Measurements from ENCODE around the gene TEX19.

Gene TEX19, protein sequence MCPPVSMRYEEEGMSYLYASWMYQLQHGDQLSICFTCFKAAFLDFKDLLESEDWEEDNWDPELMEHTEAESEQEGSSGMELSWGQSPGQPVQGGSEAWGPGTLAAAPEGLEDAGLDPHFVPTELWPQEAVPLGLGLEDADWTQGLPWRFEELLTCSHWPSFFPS

DNA sequence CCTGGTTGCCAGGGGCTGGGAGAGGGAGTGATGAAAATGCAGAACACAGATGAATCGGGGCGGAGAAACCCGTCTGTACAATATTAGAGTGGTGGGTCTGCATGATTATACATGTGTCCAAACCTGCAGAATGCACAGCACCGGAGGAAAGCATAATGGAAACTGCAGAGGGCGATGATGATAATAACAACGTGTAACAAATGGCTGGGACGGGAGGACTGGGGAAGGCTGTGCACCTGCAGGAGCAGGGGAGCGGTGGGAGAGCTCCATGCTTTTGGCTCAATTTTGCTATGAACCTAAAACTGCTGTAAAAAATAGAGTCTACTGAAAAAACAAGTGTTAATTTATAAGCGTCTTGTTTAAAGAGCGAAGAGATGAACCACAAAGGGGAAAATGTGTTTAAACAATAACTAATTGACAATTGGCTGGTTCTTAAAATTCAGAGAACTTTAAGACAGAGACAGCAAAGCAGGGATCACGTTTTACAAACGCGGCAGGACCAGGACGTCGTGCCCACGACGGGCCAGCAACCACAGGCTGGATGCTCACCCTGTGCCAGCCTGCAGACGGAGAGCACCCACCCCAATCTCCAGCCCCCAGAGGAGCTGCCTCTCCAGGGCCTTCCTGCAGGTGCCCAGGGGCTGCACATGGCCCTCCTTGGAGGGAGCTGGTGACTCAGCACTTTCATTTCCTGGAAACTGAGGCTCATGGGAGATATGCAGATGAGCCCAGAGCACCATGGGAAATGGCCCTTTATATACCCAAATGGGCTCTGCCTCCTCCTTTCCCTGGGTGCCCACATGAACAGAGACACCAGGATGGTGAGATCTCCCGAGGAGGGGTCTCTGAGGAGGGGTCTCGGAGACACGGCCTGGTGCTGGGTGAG, at the start of gene TEX19:
Gene TEX19 (plus strand): TSS at position 783 of the 886 bp plus-strand sequence. CDS start 2,904 bp downstream, outside the sequence.
- DNase-seq = no peak

DNA sequence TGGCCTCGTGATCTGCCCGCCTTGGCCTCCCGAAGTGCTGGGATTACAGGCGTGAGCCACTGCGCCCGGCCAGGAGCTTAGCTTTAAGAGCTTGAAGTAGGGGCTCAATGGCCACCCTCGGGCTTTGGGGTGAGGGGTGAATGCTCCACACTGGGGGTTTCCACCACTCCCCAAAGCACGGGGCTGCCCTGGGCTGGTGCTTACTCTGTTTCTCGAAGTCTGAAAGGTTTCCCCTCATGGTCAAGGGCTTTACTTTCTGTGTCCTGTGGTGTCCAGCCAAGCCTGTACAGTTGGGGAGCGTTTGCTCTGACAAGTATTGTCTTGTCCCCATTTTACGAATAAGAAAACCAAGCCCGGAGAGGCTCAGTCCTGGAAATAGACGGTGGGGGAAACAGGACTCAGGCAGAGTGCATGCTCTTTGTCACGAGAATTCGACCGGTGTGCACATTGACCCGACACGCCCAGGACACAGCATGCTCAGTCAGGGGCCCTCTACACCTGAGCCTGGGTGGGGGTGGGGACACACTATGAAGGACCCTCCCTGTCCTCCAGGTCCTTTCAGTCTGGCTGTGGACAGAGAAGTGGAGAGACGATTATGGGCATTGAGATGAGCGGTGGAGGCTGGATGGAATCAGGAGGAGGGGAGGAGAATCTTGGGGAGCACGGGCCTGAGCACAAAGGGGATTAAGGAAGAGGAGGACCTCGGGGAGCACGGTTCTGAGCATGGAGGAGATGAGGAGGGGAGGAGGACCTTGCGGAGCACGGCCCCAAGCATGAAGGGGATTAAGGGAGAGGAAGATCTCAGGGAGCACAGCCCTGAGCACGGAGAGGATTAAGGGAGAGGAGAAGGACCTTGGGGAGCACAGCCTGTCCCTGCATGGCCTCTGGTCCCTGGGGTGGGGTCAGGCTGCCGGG, 49.1 kb upstream of the TEX19 start:
- no peak for DNase-seq

DNA sequence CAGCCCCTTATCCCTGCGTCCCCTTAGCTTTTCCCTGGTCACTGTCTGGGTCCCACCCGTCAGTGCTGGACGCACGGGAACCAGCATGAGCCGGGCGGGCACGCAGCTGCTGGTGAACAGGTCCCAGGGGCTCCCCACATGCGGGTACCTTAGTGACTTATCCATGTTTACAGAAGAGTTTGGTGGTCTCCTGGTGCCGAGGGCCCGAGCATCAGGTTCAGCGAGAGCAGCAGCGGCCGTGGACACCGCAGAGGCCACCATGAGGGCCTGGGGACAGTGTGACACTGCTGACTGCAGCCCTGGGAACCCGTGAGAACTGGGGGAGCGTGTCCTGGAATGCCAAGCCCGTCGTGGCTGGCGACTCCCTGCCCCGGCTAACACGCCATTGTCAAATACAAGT, 48.2 kb upstream of the TEX19 start:
- DNase-seq = no peak

DNA sequence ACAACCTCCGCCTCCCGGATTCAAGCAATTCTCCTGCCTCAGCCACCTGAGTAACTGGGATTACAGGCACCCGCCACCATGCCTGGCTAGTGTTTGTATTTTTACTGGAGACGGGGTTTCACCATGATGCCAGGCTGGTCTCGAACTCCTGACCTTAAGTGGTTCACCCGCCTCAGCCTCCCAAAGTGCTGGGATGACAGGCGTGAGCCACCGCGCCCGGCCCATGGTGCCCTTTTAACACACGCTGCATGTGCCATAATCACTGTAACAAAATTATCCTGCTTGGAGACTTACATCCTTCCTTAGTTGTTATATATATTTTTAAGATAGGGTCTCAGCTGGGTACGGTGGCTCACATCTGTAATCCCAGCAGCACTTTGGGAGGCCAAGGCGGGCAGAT, 47.1 kb upstream of the TEX19 start:
- no peak for DNase-seq

DNA sequence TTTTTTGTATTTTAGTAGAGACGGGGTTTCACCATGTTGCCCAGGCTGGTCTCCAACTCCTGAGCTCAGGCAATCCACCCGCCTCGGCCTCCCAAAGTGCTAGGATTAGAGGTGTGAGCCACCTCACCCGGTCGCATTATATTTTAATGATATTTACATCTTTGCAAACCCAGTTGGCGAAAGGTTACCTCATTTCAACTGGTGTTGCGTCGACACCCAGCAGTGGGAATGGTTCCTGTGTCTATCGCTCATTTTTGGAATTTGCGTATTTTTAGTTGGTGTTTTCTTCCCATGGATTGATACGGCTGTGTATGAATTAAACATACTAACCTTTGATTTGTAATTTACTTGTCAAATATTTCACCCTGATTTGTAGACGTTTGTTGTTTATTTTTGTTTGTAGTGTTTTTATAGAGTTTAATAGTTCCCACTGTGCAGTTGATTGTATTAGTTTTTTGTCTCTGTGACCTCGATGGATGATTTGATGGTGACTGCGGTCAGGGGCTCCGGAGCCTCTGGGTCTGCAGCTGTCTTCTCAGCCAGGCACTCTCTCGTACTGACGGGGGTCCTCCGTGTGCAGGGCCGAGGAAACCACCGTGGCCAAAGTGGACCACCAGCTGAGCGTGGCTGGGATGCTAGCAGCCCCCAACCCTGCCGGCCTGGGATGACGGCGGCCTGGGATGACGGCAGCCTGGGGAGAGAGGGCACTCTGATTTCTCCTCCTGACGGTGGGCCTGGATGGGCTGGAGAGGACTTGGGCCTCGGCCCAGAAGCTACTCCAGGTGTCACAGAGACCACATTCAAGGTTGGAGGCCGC, 45.6 kb upstream of the TEX19 start:
- DNase-seq = no peak

DNA sequence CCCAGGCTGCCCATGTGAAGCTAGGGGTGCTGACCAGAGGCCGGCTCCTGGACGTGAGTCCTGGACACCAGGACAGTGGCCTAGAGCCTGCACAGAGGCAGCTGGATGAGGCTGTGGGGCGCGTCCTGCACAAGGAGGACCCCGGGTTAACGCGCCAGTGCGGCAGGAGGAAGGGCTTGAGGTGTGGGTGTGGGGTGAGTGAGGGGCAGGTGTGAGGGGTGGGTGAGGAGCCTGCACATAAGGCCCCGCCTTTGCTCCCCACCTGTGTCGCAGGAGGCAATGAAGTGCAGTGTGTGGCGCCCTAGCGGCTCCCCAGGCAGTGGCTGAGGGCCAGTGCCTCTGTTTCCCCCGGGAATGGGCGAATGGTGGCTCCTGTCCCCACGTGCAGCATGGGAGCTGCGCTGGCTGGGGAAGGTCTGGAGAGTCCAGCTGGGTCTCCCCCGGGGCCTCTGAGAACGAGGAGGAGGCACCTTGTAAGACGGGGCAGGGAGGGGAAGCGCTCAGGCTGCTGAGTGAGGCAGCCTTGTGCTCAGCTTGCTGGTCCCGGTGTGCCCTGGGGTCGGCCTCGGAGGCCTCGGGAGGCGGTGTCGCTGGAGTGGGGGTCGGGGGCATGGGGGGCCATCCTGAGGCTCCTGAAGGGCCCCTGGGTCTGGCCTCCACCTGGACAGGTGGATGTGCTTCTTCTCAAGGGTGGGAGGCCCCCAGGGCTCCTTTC, 44.9 kb upstream of the TEX19 start:
- DNase-seq = no peak

DNA sequence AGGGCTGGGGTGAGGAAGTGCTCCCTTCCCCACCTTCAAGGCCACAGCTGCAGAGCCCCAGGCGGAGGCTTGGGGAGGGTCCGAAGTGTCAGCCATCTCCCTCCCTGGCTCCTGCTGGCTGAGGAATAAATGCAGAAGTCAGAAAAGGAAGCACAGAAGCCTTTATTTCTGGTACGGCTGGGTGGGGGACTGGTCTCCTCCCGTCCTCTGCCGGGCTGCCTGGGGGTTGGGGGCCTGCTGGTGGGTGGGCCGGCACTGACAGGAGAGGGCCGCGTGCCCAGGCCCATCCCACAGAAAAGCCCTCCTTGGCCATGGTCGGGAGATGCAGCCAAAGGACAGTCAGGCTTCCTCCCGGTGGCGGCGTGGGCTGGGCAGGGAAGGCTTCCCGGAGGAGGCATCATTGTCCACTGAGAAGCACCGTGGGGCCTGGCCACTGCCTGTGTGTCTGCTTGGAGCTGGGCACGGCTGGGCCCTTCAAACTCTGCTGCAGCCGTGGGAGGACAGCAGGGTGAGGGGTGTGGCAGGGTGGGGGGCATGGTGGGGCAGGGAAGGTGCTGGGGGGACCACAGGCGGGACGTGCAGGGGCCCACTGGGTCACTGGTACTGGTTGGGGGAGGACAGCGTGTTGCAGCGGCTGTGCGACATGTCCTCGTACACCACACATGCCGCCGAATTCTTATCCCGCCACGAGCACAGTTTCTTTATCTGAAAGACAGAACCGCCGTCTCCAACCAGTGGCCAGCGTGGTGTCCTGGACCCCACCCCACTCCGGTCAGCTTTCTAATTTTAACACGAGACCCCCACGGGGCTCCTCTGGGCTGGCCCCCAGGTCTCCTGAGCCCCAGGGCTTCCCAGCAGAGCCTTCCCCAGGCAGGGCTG, 44.1 kb upstream of the TEX19 start:
- DNase-seq = no peak

DNA sequence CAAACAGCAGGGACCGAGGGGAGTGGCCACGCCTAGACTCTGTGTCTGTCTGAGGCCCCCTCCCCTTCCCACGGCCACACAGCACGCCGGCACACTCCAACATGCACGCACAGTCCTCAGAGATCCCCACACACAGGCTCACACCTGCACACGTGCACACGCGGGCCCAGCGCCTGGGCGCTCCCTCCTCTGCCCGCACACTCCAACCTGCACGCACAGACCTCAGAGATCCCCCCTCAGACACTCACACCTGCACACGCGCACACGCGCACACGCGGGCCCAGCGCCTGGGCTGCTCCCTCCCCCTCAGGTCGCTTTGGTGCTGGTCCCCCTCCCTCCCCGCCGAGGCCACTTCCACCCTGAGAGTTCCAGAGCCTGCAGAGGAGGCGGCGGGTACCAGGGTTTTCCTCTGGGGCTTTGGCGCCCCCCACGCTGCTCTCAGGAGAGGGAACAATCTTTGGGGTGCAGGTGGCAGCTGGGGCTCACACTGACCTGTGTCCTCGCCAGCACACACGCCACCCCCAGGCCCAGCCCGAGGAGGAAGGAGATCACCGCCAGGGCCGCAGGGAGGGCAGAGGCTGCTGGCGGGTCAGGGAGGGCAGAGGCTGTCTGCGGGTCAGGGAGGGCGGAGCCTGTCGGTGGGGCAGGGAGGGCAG, 43.2 kb upstream of the TEX19 start:
- no peak for DNase-seq

DNA sequence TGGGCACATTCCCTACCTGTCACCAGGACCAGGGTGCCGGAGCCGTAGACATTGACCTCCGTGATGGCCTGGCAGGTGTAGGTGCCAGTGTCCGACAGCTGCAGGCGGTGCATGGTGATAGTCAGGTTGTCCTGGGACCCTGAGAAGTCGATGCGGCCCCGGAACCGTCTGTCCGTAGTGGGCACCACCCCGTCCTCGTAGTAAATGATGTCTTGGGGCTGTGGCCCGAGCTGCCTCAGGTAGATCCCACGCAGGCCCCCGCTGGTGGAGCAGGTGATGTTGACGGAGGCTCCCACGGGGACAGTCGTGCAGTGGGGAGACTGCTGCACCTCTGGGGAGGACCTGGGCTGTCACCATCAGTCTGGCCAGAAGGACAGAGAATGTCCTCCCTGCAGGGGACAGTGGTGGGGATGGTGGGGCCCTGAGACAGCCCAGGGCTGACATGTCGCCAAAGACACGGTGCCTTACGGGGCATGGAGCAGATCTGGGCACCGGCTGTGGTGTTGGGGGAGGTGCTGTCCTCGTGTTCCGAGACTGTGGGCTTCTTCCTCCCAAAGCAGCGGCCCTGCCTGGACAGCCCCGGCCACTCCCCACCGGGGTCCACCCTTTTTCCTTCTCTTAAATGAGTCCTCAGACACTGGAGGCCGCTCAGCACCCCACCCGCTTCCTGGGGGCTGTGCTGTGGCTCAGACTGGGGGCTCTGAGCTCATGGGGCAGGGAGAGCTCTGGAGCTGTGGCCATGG, 42.2 kb upstream of the TEX19 start:
- DNase-seq = no peak

DNA sequence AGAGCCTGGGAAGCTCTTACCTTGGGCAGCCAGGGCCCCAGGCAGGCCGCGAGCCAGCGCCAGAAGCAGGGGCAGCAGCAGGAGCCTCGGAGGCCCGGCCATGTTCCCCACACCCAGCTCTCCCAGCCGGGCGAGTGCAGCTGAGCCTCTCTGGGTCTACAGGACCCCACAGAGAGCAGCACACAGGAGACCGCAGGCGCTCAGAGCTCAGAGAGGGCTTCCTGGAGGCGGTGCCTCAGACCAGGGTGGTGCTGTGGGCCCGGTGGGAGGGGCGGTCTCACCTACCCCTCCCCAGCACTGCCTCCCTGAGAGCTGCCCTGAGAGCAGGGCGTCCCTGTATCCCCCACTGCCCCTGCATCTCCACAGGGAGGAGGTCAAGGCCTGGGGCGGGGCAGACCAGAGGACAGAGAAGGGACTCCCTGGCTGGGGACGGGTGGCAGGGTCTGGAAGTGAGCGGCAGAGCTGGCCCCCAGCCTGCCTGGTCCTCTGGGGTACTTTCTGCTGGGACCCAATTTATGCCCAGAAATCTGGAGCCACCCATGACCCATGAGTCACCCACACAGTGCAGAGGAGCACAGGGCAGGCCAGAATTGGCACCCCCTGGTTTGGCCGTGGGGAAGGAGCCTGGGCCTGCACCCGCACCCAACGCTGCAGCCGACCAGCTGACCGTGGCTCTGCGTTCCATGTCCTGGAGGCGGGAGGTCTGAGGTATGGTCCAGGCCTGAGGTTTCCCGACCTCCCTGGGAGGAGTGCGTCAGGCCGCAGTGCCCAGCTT, 41.5 kb upstream of the TEX19 start, which contains the start of gene CD7:
Gene CD7 (minus strand): TSS at position 215 of the 775 bp plus-strand sequence. CDS start 113 bp downstream, at position 102.
- DNase-seq = no peak

DNA sequence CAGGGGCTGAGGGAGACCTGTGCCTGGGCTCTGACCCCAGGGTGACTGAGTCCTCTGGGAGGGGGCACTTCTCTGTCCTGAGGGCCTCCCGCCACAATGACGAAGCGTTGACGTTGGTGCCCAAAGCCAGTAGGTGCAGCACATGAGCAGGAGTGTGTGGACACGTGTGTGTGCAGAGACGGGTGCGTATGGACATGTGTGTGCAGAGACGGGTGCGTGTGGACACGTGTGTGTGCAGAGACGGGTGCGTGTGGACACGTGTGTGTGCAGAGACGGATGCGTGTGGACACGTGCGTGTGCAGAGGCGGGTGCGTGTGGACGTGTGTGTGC, 40.9 kb upstream of the TEX19 start:
- DNase-seq = no peak

DNA sequence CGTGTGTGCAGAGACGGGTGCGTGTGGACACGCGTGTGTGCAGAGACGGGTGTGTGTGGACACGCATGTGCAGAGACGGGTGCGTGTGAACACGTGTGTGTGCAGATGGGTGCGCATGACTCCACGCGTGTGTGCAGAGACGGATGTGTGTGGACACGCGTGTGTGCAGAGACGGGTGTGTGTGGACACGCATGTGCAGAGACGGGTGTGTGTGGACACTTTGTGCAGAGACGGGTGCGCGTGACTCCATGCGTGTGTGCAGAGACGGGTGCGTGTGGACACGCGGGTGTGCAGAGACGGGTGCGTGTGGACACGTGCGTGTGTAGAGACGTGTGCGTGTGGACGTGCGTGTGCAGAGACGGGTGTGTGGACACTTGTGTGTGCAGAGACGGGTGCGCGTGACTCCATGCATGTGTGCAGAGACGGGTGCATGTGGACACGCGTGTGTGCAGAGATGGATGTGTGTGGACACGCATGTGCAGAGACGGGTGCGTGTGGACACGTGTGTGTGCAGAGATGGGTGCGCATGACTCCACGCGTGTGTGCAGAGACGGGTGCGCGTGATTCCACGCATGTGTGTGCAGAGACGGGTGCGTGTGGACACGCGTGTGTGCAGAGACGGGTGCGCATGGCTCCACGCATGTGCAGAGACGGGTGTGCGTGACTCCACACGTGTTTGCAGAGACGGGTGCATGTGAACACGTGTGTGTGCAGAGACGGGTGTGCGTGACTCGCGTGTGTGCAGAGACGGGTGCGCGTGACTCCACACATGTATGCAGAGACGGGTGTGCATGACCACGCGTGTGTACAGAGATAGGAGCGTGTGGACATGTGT, 40.1 kb upstream of the TEX19 start:
- DNase-seq = no peak

DNA sequence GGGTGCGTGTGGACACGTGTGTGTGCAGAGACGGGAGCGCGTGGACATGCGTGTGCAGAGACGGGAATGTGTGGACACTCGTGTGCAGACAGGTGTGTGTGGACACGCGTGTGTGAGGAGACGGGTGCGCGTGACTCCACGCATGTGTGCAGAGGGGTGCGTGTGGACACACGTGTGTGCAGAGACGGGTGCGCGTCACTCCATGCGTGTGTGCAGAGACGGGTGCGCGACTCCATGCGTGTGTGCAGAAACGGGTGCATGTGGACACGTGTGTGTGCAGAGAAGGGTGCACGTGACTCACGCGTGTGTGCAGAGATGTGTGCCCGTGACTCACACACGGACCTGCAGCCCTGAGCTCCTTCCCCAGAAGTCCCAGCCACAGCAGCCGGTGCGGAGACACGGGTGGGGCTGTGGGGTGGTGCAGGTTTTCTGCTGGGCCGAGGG, 39.4 kb upstream of the TEX19 start:
- DNase-seq = no peak

DNA sequence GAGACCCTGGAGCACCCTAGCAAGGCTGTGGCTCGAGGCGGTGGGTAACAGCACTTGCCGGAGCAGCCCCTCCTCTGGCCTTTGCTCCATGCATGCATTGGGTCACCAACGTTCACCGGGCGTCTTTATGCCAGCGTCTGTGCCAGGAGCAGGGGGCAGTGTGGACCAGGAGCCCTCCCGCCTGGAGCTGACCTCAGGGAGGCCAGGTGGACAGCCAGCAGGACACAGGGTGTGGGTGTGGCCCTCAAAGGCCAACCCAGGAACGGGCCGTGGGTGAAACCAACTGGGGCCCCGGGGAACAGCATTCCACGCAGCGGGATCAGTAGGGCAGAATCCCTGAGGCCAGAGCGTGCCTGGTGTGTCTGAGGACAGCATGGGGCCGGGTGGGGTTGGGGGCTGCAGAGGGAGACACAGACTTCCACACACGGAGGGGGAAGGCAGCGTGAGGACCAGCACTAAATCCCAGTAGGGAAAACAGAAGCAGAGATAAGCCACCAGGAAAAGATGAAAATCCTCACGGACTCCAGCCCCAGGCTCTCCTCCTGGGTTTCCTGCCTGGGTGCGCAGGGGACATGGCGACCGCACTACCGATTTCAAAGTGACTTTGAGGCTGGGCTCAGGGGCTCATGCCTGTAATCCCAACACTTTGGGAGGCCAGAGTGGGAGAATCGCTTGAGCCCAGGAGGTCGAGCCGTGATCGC, 38.8 kb upstream of the TEX19 start:
- DNase-seq = no peak

DNA sequence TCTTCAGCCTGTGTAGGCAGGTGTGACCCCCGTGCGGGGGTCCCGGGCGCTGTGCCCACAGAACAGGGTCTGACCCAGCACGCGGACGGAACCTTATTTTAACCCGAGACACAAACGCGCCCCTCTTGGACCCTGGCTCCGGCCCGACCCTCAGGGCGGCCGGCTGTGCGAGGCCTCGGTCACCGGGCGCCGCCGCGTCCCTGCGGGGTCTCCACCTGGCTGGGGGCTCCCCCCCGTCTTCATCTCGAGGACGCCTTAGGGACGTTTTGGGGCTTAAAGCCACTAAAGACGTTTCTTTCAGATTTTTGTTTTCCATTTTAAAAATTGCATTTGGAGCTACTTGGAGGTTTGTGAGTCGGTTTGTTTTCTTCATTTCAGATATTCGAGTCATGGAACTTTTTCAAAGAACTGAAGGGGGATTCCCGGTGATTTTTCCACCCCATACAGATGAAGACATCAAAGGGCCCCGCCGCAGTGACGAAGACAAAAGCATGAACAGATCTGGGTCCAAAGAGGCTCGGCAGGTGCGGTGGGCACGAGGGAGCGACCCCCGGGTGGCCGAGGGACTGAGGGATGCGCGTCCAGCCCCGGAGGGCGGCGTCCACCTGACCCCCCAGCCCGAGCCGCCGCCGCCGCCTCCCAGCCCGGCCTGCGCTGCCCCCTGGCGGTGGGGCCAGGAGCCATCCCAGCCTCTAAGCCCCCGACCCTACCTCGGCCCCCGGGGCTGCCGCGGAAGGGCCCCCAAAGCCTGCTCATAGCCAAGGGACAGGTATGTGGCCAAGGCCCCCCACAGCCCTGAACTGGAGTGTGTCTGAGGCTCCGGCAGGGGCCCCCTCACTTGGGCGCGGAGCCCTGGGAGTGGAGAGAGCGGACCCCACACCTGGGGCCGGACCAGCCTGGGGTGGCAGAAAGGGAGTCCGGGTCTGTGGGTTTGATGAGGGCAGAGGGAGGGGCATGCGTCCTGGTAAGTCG, 37.8 kb upstream of the TEX19 start:
- peak in 1 of 2 donors; percentile 13 for DNase-seq
